ENCODE data around the gene ZNF638.

Gene ZNF638

GRCh38 chr2:71457123-71457915 lies 125.7 kb downstream of the ZNF638 start:
- no peak for DNase-seq

GRCh38 chr2:71457923-71458322 lies 126.3 kb downstream of the ZNF638 start:
- no peak for DNase-seq

GRCh38 chr2:71458413-71459083 lies 127.0 kb downstream of the ZNF638 start:
- no peak for DNase-seq

- DNase-seq = no peak
Observed at GRCh38 chr2:71459084-71459431, 127.5 kb downstream of the ZNF638 start.

- no peak for DNase-seq
Observed at GRCh38 chr2:71460056-71460455, 128.5 kb downstream of the ZNF638 start.

- no peak for DNase-seq
Observed at GRCh38 chr2:71460595-71461303, 129.2 kb downstream of the ZNF638 start.

GRCh38 chr2:71461304-71461671 lies 129.7 kb downstream of the ZNF638 start:
- DNase-seq = no peak

- no peak for DNase-seq
Observed at GRCh38 chr2:71462056-71462605, 130.5 kb downstream of the ZNF638 start.

- DNase-seq = no peak
Observed at GRCh38 chr2:71462641-71463341, 131.2 kb downstream of the ZNF638 start.

GRCh38 chr2:71463342-71463654 lies 131.7 kb downstream of the ZNF638 start:
- DNase-seq = no peak

- DNase-seq = no peak
Observed at GRCh38 chr2:71464389-71464788, 132.8 kb downstream of the ZNF638 start.

- no peak for DNase-seq
Observed at GRCh38 chr2:71465356-71465755, 133.8 kb downstream of the ZNF638 start.

- no peak for DNase-seq
Observed at GRCh38 chr2:71465961-71466300, 134.3 kb downstream of the ZNF638 start.

GRCh38 chr2:71466301-71467179 lies 135.0 kb downstream of the ZNF638 start:
- DNase-seq = no peak

- no peak for DNase-seq
Observed at GRCh38 chr2:71467180-71467815, 135.7 kb downstream of the ZNF638 start.

- DNase-seq = no peak
Observed at GRCh38 chr2:71468279-71469015, 136.9 kb downstream of the ZNF638 start.

GRCh38 chr2:71469403-71470398 lies 138.1 kb downstream of the ZNF638 start:
- no peak for DNase-seq

- no peak for DNase-seq
Observed at GRCh38 chr2:71471276-71471675, 139.7 kb downstream of the ZNF638 start.

- DNase-seq = no peak
Observed at GRCh38 chr2:71472019-71472418, 140.4 kb downstream of the ZNF638 start.
